IMR-90 (cell line): Measurements from ENCODE around the gene ZNF43.
"Not testable (repeated sequence)": the region's sequence is repeated elsewhere in the genome, so short reads cannot be mapped to it uniquely, and the experiment has no call there.

ENCODE experiments used
- BHLHE40 ChIP-seq: fragments of 150-350 bp; IDR thresholded peaks from 2 replicates; pipeline ENCODE4 v1.6.1; 2016; ENCODE audit warnings: mild to moderate bottlenecking, low read depth, low read length
- POLR2A ChIP-seq: IDR thresholded peaks from 2 replicates; pipeline ENCODE4 v1.6.1; 2012; ENCODE audit warnings: mild to moderate bottlenecking, low read depth, low read length

DNA sequence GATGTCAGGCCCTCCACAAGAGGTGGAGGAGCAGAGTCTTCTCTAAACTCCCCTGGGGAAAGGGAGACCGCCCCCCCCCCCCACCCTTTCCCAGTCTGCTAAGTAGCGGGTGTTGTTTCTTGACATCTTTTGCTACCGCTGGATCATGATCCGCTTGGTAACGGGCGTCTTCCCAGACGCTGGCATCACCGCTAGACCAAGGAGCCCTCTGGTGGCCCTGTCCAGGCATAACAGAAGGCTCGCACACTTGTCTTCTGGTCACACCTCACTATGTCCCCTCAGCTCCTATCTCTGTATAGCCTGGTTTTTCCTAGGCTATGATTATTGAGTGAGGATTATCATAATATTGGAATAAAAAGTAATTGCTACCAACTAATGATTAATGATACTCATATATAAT lies 44.8 kb upstream of the ZNF43 start:
- TF ChIP-seq BHLHE40, POLR2A: not testable (repeated sequence)
